HG03457 (cell line): Measurements from ENCODE around the gene ANP32B.

ENCODE experiments used
- ATAC-seq: cut with Tn5 transposase; IDR thresholded peaks from one replicate; pipeline ENCODE4 v1.9.1; 2021; ENCODE audit warnings: moderate number of reproducible peaks; ENCODE audit not compliant: unreplicated experiment

Gene ANP32B

GRCh38 chr9:98021306-98022040 is 38.3 kb downstream of the ANP32B start:
- ATAC-seq: no peak

- no peak for ATAC-seq
These were observed 39.3 kb downstream of the ANP32B start for GRCh38 chr9:98022447-98022846.

- ATAC-seq: no peak
These were observed 41.6 kb downstream of the ANP32B start for GRCh38 chr9:98024702-98025101.

GRCh38 chr9:98031169-98031568 is 48.0 kb downstream of the ANP32B start:
- ATAC-seq: no peak

GRCh38 chr9:98031935-98032334 is 48.8 kb downstream of the ANP32B start:
- no peak for ATAC-seq

- no peak for ATAC-seq
These were observed 51.7 kb downstream of the ANP32B start for GRCh38 chr9:98034593-98035546.

DNA sequence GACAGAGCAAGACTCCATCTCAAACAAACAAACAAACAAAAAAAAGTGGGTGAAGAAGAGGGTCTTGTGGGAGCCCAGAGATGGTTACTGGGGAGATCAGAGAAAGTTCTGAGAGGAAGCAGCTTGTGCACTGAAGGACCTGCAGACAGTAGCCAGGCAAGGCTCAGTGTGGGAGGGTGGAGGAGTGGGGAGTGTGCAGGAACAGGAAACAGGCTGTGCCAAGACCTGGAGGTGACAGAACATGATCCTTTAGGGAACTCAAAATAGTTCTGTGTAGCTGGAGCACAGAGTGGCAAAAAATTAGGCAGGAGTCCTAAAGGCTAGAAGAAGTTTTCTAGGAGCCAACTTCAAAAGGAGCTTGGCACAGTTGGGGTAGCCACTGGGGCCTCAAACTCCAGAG is 54.2 kb downstream of the ANP32B start:
- no peak for ATAC-seq

GRCh38 chr9:98038958-98039357 is 55.8 kb downstream of the ANP32B start:
- no peak for ATAC-seq

DNA sequence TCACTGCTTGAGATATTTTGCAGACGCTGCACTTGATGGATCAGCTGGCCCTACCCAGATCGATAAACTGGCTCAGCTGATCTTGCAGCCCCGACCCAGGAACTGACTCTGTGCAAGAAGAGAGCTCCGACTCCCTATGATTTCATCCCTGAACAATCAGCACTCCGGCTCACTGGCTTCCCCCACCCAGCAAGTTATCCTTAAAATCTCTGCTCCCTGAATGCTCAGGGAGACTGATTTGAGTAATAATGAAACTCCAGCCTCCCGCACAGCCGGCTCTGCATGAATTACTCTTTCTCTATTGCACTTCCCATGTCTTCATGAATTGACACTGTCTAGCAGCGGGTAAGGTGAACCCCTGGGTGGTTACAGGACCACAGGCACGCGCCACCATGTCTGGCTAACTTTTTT is 56.5 kb downstream of the ANP32B start:
- no peak for ATAC-seq

DNA sequence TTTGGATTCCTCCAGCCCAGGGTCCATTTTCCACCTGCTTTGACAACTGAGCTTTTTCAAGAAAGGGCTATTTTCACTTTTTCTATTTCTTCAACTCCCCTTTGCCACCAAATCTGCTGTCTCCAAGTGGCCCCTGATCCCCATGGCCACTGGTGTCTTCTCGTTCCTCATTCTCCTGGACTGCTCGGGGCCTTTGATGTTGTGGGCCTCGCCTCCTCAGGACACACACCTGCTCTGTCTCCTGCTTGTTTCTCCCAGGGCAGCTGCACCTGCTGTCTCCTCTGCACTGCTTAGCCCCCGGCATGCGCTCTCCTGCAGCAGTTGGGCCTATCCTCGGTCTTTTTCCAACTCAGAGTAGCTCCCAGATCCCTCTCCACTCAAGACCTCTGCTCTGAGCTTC is 57.1 kb downstream of the ANP32B start:
- no peak for ATAC-seq

DNA sequence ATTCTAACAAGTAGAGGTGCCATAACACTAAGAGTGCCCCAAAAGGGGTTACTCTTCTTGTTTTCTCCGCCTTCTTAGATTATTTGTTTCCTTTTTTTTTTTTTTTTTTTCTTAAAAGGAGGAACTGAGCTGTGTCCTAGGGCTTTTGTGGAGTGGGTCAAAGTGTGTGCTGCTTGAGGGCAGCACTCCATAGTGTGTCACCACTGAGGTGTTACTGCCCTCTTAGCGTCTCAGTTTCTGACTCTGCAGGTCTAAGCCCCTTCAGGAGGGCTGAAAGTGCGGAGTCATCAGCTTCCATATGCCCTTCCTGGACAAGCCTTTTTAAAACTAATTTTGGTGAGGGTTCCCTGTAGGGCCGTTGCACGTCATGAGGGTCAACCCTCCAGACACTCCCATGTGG is 60.8 kb downstream of the ANP32B start:
- no peak for ATAC-seq

DNA sequence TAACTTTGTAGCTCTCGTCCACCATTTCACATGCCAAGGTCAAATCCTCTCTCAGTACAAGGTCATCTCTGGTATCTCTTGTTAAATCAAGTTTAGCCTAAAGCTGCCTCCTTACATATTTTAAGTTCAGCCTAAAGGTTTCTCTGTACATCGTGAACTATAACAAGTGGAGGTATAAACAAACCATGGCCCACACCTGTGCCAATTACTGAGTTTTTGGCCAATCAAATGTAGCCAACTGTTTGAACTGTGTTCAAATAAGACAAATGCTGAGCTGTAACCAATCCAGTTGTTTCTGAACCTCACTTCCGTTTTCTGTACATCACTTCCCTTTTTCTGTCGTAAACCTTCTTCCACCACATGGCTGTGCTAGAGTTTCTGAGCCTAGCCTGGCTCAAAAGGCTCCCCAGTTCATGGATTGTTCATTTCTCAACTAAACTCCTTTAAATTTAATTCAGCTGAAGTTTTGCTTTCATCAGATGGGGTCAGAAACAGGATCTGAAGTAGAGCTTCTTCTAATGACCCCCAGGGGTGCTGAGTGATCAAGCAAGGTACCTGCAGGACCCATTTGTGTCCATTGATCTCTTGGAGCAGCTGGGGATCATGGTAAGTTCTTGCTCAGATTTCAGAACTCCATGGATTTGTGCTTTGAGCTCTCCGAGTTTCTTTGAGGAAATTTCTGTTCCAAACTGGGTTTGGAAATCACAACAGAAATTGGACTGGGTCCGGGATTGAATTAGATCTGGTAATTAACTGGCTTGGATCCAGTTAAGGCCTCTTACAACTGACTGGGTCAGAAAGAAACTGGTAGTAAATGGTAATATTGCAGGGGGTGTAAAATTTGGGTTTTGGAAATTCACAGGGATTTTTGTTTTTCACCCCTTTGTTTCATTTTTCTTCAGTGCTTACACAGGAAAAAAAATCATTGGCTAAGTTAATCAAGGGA is 62.4 kb downstream of the ANP32B start:
- no peak for ATAC-seq

DNA sequence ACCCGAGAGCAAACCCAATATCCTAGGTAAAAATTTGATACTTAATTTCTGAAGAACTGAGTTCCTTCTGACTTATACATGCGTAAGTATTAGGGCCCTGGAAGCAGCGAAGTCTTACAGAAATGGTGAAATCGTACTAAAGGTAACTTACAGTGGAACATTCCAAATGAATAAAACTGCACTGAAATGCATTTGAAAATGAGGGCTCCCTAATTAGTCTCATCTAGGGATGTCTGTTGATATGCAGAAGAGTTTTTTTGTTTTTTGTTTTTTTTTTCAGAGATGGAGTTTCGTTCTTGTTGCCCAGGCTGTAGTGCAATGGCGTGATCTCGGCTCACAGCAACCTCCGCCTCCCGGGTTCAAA is 63.0 kb downstream of the ANP32B start:
- ATAC-seq: no peak

DNA sequence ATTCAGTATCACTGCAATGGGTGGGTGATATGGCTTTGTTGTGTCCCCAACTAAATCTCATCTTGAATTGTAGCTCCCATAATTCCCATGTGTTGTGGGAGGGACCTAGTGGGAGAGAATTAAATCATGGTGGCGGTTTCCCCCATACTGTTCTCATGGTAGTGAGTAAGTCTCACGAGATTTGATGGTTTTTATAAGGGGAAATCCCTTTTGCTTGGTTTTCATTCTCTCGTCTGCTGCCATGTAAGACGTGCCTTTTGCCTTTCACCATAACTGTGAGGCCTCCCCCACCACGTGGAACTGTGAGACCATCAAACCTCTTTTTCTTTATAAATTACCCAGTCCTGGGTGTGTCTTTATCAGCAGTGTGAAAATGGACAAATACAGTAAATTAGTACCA is 63.9 kb downstream of the ANP32B start:
- ATAC-seq: no peak

DNA sequence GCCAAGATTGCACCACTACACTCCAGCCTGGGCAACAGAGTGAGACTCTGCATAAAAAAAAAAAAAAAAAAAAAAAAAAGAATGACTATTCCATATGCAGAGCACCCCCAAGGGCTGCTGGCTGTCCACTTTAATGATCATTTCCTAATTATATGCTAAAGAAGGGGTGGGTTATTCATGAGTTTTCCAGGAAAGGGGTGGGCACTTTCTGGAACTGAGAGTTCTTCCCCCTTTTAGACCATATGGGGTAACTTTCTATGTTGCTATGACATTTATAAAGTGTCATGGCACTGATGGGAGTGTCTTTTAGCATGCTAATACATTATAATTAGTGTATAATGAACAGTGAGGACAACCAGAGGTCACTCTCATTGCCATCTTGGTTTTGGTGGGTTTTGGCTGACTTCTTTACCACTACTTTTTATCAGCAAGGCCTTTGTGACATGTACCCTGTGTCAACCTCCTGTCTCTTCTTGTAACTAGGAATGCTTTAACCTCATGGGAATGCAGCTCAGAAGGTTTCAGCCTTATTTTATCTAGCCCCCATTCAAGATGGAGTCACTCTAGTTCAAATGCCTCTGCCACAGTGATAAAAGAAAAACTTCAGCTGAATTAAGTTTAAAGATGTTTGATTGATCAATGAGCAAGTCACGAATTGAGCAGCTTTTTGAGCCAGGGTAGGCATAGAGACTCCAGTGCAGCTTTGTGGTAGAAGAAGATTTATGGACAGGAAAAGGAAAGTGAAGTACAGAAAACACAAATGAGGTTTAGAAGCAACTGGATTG is 66.3 kb downstream of the ANP32B start:
- no peak for ATAC-seq

- ATAC-seq: no peak
These were observed 67.2 kb downstream of the ANP32B start for GRCh38 chr9:98050351-98050750.

- no peak for ATAC-seq
These were observed 71.3 kb downstream of the ANP32B start for GRCh38 chr9:98054376-98054951.

GRCh38 chr9:98056269-98057137 is 73.4 kb downstream of the ANP32B start, which contains the start of gene NANS:
Gene NANS (plus strand): TSS chr9:98056732. CDS start chr9:98056809, 77 bp downstream.
- peak; percentile 93 for ATAC-seq
